B cell (primary cell): Measurements from ENCODE around the gene CCDC121. TPM values are rescaled to one million over a fixed set of nuclear protein-coding genes. Genes with fewer than 3 reads are reported as not detected.

Experiments used
- ATAC-seq: fragments of 200-7000 bp; cut with Tn5 transposase; one replicate; pipeline ENCODE4 v1.10.0; 2021; ENCODE audit warnings: low read depth, mild to moderate bottlenecking, moderate number of reproducible peaks, moderate library complexity
- CTCF ChIA-PET: fragments of 350-600 bp; sonication (Branson Sonifier 250); formaldehyde crosslinking; loops from one replicate; lab custom pipeline; 2021; ENCODE audit warnings: antibody characterized with exemption, inconsistent platforms; lab: Charles Lee
- POLR2A ChIA-PET: fragments of 350-600 bp; sonication (Branson Sonifier 250); formaldehyde crosslinking; loops from one replicate; lab custom pipeline; 2021; ENCODE audit warnings: antibody characterized with exemption; lab: Charles Lee
- DNase-seq: peaks from one replicate; pipeline ENCODE4 v3.0.0; 2013
- H2AFZ ChIP-seq: 2 replicates; pipeline ENCODE4 v1.6.1; 2012; ENCODE audit warnings: mild to moderate bottlenecking, low read depth, low read length; ENCODE audit not compliant: insufficient read depth, poor library complexity, severe bottlenecking
- H3K27ac ChIP-seq, 2 donors: 1 replicate in 1 of 2; 2 replicates in 1 of 2; pipeline ENCODE4 v1.5.1; 2012 to 2013; ENCODE audit warnings: low read length in 2 of 2, mild to moderate bottlenecking in 2 of 2, moderate library complexity in 1 of 2
- H3K27me3 ChIP-seq, 4 experiments: fragments of 200-600 bp in 1 of 4; sonication (generic) in 1 of 4; replicated peaks in 1 of 4; 1 replicate in 2 of 4; 2 replicates in 2 of 4; pipeline versions ENCODE4 v1.6.1 to v1.7.0; 2013 to 2016; ENCODE audit warnings: low read length in 3 of 4, mild to moderate bottlenecking in 2 of 4, mixed read lengths in 1 of 4, moderate library complexity in 1 of 4; ENCODE audit not compliant: insufficient read depth in 4 of 4, control insufficient read depth in 3 of 4; ENCODE audit errors: control extremely low read depth in 1 of 4
- H3K36me3 ChIP-seq, 2 experiments: replicated peaks in 1 of 2; 1 replicate in 1 of 2; 2 replicates in 1 of 2; pipeline versions ENCODE4 v1.6.1 to v1.7.1; 2013; ENCODE audit warnings: low read length in 1 of 2; ENCODE audit not compliant: insufficient read depth in 2 of 2, control insufficient read depth in 1 of 2; ENCODE audit errors: control extremely low read depth in 1 of 2, extremely low read depth in 1 of 2
- H3K4me1 ChIP-seq, 2 donors: fragments of 200-600 bp in 1 of 2; sonication (generic) in 1 of 2; 1 replicate in 1 of 2; 2 replicates in 1 of 2; pipeline versions ENCODE4 v1.5.1 to v1.6.1; 2013 to 2017; ENCODE audit warnings: low read length in 2 of 2; ENCODE audit not compliant: control insufficient read depth in 2 of 2, insufficient read depth in 2 of 2
- H3K4me2 ChIP-seq: replicated peaks from 2 replicates; pipeline ENCODE3; 2012; ENCODE audit warnings: mild to moderate bottlenecking, low read depth, low read length; ENCODE audit not compliant: poor library complexity, severe bottlenecking
- H3K4me3 ChIP-seq, 5 experiments: fragments of 200-600 bp in 1 of 5; sonication (generic) in 1 of 5; 1 replicate in 3 of 5; 2 replicates in 2 of 5; pipeline versions ENCODE4 v1.5.1 to v1.7.0; 2011 to 2016; ENCODE audit warnings: low read length in 4 of 5, mild to moderate bottlenecking in 4 of 5, low read depth in 2 of 5, control low read depth in 1 of 5, moderate library complexity in 1 of 5; ENCODE audit not compliant: insufficient read depth in 1 of 5; ENCODE audit errors: control extremely low read depth in 1 of 5, extremely low read depth in 1 of 5
- H3K79me2 ChIP-seq: fragments of 200-600 bp; sonication (generic); one replicate; pipeline ENCODE4 v1.6.0; 2016; ENCODE audit warnings: low read length; ENCODE audit not compliant: control insufficient read depth, insufficient read depth
- H3K9ac ChIP-seq: fragments of 200-600 bp; sonication (generic); 2 replicates; pipeline ENCODE4 v1.6.1; 2017; ENCODE audit warnings: mild to moderate bottlenecking, low read length, moderate library complexity
- H3K9me3 ChIP-seq, 3 donors: one replicate each; pipeline versions ENCODE4 v1.6.1 to v1.7.1; 2013; ENCODE audit warnings: low read length in 2 of 3; ENCODE audit not compliant: control insufficient read depth in 2 of 3, insufficient read depth in 1 of 3; ENCODE audit errors: control extremely low read depth in 1 of 3
- H4K20me1 ChIP-seq: 2 replicates; pipeline ENCODE4 v1.6.0; 2012; ENCODE audit warnings: mild to moderate bottlenecking, low read length; ENCODE audit not compliant: insufficient read depth, control insufficient read depth, poor library complexity, severe bottlenecking
- H3K27ac Mint-ChIP-seq: one replicate; pipeline ENCODE4 v1.8.0; 2021; ENCODE audit warnings: mixed read lengths
- H3K27me3 Mint-ChIP-seq: one replicate; pipeline ENCODE4 v1.8.0; 2021; ENCODE audit warnings: mixed read lengths
- H3K4me1 Mint-ChIP-seq: one replicate; pipeline ENCODE4 v1.8.0; 2021; ENCODE audit warnings: mixed read lengths
- H3K4me3 Mint-ChIP-seq: one replicate; pipeline ENCODE4 v1.8.0; 2021; ENCODE audit warnings: mixed read lengths
- H3K9me3 Mint-ChIP-seq: one replicate; pipeline ENCODE4 v1.8.0; 2022; ENCODE audit warnings: mixed read lengths; ENCODE audit not compliant: insufficient read depth
- CTCF ChIP-seq: fragments of 200-600 bp; IDR thresholded peaks from one replicate; pipeline ENCODE4 v1.8.0; 2022; ENCODE audit warnings: antibody characterized with exemption, mild to moderate bottlenecking
- EZH2 ChIP-seq: IDR thresholded peaks from 2 replicates; pipeline ENCODE4 v1.6.1; 2012; ENCODE audit warnings: borderline replicate concordance, low read depth, mild to moderate bottlenecking, moderate library complexity, low read length; ENCODE audit not compliant: insufficient read depth, poor library complexity, severe bottlenecking
- WGBS: methylation state at CpG from one replicate; pipeline ENCODE4 v1.1.5; 2013; ENCODE audit warnings: missing lambda C conversion rate; ENCODE audit not compliant: insufficient coverage; 5-methylcytosine and 5-hydroxymethylcytosine counted together
- intact Hi-C: fragments of 100-400 bp; cut with micrococcal nuclease; formaldehyde crosslinking; loops from one replicate; pipeline ENCODE4 v1.10.0; 2022
- polyA plus RNA-seq: library from polyadenylated mRNA; depleted of rRNA; stranded (reverse); fragments of >200 nt; gene quantifications from 2 replicates; pipeline ENCODE4 v1.2.3, GENCODE V29; 2012
- total RNA-seq, 2 donors: library from RNA; stranded (reverse); fragments of 120-200 nt in 1 of 2; gene quantifications; 1 replicate in 1 of 2; 2 replicates in 1 of 2; pipeline versions ENCODE4 v1.2.3 to v1.2.4, GENCODE V29; 2013 to 2022

CCDC121 gene
- total and polyA plus RNA-seq, 2 donors (not counting 1 experiment from before 2014, with no cell fraction given): 0.95 to 2.2 TPM

- Histone ChIP-seq H3K27ac (no peak overlapping the region), H4K20me1 (no peaks in the 10 kb centered on the region), H3K4me1 (no peaks in the 10 kb centered on the region), H3K27me3 (no peaks in the 10 kb centered on the region), H2AFZ (no peak overlapping the region), H3K4me3 (no peak overlapping the region), H3K79me2 (no peaks in the 10 kb centered on the region), H3K4me2 (no peak overlapping the region), H3K9me3 (no peaks in the 10 kb centered on the region), H3K36me3 (peaks cover 29 to 48% of the 10 kb centered on the region in 2 experiments), H3K9ac (no peak overlapping the region)
- DNase-seq (no peak), ATAC-seq (no peak)
- Mint-ChIP-seq H3K27me3 (no peaks in the 10 kb centered on the region), H3K4me3 (no peak overlapping the region), H3K27ac (no peak overlapping the region), H3K4me1 (no peaks in the 10 kb centered on the region), H3K9me3 (no peaks in the 10 kb centered on the region)
- intact Hi-C loops: no loop called here
- no peak for TF ChIP-seq CTCF
- CTCF ChIA-PET: no interaction called here
- POLR2A ChIA-PET: no interaction called here
Observed at GRCh38 chr2:27645197-27645596, 16.4 kb upstream of the CCDC121 start.

GRCh38 chr2:27640722-27641245 is 12.0 kb upstream of the CCDC121 start:
- intact Hi-C loops: no loop called here
- H3K4me1 ChIP-seq: no peaks in the 10 kb centered on the region
- H3K4me1 Mint-ChIP-seq: no peaks in the 10 kb centered on the region
- TF ChIP-seq CTCF: no peak
- no peak for TF ChIP-seq EZH2
- H2AFZ ChIP-seq: no peak overlapping the region
- WGBS: no CpG with 5 or more reads among the region's 2 CpGs
- no peaks in the 10 kb centered on the region for H3K27me3 Mint-ChIP-seq
- H3K9ac ChIP-seq: no peak overlapping the region
- H3K27ac Mint-ChIP-seq: no peak overlapping the region
- H3K4me3 ChIP-seq: no peak overlapping the region
- POLR2A ChIA-PET: no interaction called here
- H3K4me2 ChIP-seq: no peak overlapping the region
- no peaks in the 10 kb centered on the region for H3K9me3 Mint-ChIP-seq
- no peaks in the 10 kb centered on the region for H3K27me3 ChIP-seq
- CTCF ChIA-PET: no interaction called here
- H4K20me1 ChIP-seq: no peaks in the 10 kb centered on the region
- H3K79me2 ChIP-seq: no peaks in the 10 kb centered on the region
- DNase-seq (no peak), ATAC-seq (no peak)
- H3K27ac ChIP-seq: no peak overlapping the region
- peaks cover 19 to 57% of the 10 kb centered on the region in 2 experiments for H3K36me3 ChIP-seq
- no peaks in the 10 kb centered on the region for H3K9me3 ChIP-seq
- no peak overlapping the region for H3K4me3 Mint-ChIP-seq
